Right lung (tissue), 5 donors: ENCODE results near the gene ARHGEF10L. TPM values are rescaled to one million over a fixed set of nuclear protein-coding genes. Genes with fewer than 3 reads are reported as not detected.

Source experiments
- DNase-seq, 2 donors: peaks; one replicate each; pipeline ENCODE4 v3.0.0-alpha.2; 2013
- polyA plus RNA-seq, 5 donors: library from polyadenylated mRNA; unstranded; fragments of 120-200 nt; gene quantifications; one replicate each; pipeline versions ENCODE4 v1.2.1 to v1.2.3, GENCODE V29; 2013; ENCODE audit warnings: inconsistent platforms in 1 of 5, low replicate concordance in 1 of 5; ENCODE audit not compliant: insufficient read length in 5 of 5, insufficient read depth in 1 of 5

The ARHGEF10L gene
- polyA plus RNA-seq, 5 donors: 13.8 to 23.0 (median 18.7) TPM

GRCh38 chr1:17520473-17521319 lies 18.8 kb upstream of the ARHGEF10L start:
- DNase-seq: no peak

- no peak for DNase-seq
Measured at GRCh38 chr1:17521946-17522612, 17.4 kb upstream of the ARHGEF10L start.

GRCh38 chr1:17523321-17524041 lies 16.0 kb upstream of the ARHGEF10L start:
- no peak for DNase-seq

- no peak for DNase-seq
Measured at GRCh38 chr1:17524645-17525044, 14.9 kb upstream of the ARHGEF10L start.

- DNase-seq: no peak
Measured at GRCh38 chr1:17525996-17526686, 13.4 kb upstream of the ARHGEF10L start.

GRCh38 chr1:17527036-17527914 lies 12.2 kb upstream of the ARHGEF10L start:
- DNase-seq: no peak

- no peak for DNase-seq
Measured at GRCh38 chr1:17529381-17529780, 10.1 kb upstream of the ARHGEF10L start.

GRCh38 chr1:17531343-17531681 lies 8.2 kb upstream of the ARHGEF10L start:
- DNase-seq: no peak

- DNase-seq: no peak
Measured at GRCh38 chr1:17531682-17532487, 7.6 kb upstream of the ARHGEF10L start.

GRCh38 chr1:17533201-17533600 lies 6.3 kb upstream of the ARHGEF10L start:
- DNase-seq: no peak

- no peak for DNase-seq
Measured at GRCh38 chr1:17535300-17535936, 4.1 kb upstream of the ARHGEF10L start.

GRCh38 chr1:17538010-17538409 lies 1.5 kb upstream of the ARHGEF10L start:
- DNase-seq: no peak

GRCh38 chr1:17538428-17539117 lies 925 bp upstream of the ARHGEF10L start:
- DNase-seq: no peak

GRCh38 chr1:17539118-17539476 lies 401 bp upstream of the ARHGEF10L start:
- DNase-seq: no peak

GRCh38 chr1:17540255-17541001 lies 930 bp downstream of the ARHGEF10L start:
- DNase-seq: peak; percentile 64 to 67

GRCh38 chr1:17542645-17543044 lies 3.1 kb downstream of the ARHGEF10L start:
- no peak for DNase-seq

GRCh38 chr1:17544776-17545350 lies 5.4 kb downstream of the ARHGEF10L start:
- DNase-seq: no peak

GRCh38 chr1:17545356-17545755 lies 5.9 kb downstream of the ARHGEF10L start:
- DNase-seq: no peak
